ENCODE measurements around the gene SPG21. TPM values are rescaled to one million over a fixed set of nuclear protein-coding genes. Genes with fewer than 3 reads are reported as not detected.

Gene SPG21
- total and polyA plus RNA-seq, 2 of the 8 experiments (the other 6 are each of a cell fraction or from before 2014, with no cell fraction given), result 67.3 to 72.7 TPM

DNA sequence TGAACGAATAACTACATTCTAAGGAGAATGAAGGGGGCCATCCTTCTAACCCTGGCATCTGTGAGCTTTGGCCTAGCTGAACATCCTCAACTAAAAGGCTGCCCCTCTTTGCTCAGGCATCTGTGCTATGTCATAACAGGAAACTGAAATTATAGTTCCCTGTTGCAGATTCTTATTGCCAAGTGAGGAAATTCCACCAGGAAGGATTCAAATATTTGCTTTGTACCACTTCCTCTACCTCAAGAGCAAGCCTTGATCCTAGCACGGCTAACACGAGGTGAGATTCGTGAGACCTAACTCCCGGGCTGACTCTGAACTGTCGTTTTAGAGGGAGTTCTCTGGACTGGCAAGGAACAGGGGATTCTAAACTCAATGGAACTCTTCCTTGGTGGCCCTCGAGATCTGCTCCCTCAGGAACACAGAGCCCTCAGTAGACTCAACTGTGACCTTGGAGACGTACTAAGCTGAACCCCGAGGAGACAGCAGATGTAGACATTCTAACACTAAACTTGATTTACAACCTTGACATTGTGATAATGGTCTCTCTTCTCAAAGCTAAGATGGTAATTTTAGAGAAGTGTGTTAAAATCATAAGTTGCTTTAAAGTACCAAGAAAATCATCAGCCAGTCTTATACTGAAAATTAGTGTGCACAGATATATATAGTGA lies 4.2 kb downstream of the SPG21 start:
- H3K4ac ChIP-seq (replicated peaks; ENCODE audit: insufficient read length, low read depth, low read length), result no peak overlapping the region
- H4K91ac ChIP-seq (replicated peaks; ENCODE audit: insufficient read length, low read length), result no peak overlapping the region
- H2AFZ ChIP-seq (ENCODE audit: low read length), result no peak overlapping the region
- peaks cover 0 to 2% of the 10 kb centered on the region in 2 experiments for H4K20me1 ChIP-seq (replicated peaks in 1 of 2; ENCODE audit: control insufficient read depth in 1 of 2, insufficient read depth in 2 of 2, low read length in 2 of 2)
- H3K79me2 ChIP-seq (ENCODE audit: control insufficient read depth in 1 of 2, insufficient read depth in 2 of 2, low read length in 2 of 2), result peaks cover 0 to 13% of the 10 kb centered on the region in 2 experiments; a peak in 1 of 4 replicates
- POLR2A ChIA-PET (ENCODE audit: partially characterized antibody), result interaction anchor here (2.0 kb wide), 1 partner anchor 11 kb away, joined by 5 read pairs; no protein-coding TSS in a partner anchor
- no peak overlapping the region for H4K8ac ChIP-seq (ENCODE audit: extremely low read depth, insufficient read depth, low read length)
- no peaks in the 10 kb centered on the region; a peak in 1 of 8 replicates for H3K36me3 ChIP-seq (ENCODE audit: control insufficient read depth in 2 of 4, insufficient read depth in 4 of 4, low read length in 3 of 4)
- no peak overlapping the region for H3K27ac ChIP-seq (ENCODE audit: low read depth, low read length)
- H4K5ac ChIP-seq (ENCODE audit: insufficient read length, low read depth, low read length), result no peak overlapping the region
- H3K27me3 ChIP-seq (replicated peaks in 1 of 4; ENCODE audit: control insufficient read depth in 3 of 4, extremely low read depth in 1 of 4, insufficient read depth in 3 of 4, low read length in 3 of 4), result no peaks in the 10 kb centered on the region; a peak in 1 of 7 replicates
- H3K23me2 ChIP-seq (ENCODE audit: low read depth, low read length), result peaks cover 8% of the 10 kb centered on the region
- peak in 1 of 2 experiments; percentile 26 for DNase-seq (ENCODE audit: low read depth in 1 of 2, low spot score in 2 of 2)
- no peak overlapping the region for H2BK12ac ChIP-seq (ENCODE audit: low read depth, low read length)
- no peak overlapping the region for H3K56ac ChIP-seq (replicated peaks; ENCODE audit: insufficient read length, low read depth, low read length)
- no peak overlapping the region for H3K14ac ChIP-seq (ENCODE audit: insufficient read length)
- no peak overlapping the region for H2AK5ac ChIP-seq (ENCODE audit: low read depth, low read length)
- H3K23ac ChIP-seq (ENCODE audit: insufficient read length), result no peak overlapping the region
- CTCF ChIA-PET (ENCODE audit: partially characterized antibody), result interaction anchor here (0.7 to 1.5 kb wide), 4 partner anchors 14 to 258 kb away, joined by 3 to 4 read pairs (median 3); no protein-coding TSS in a partner anchor
- no peak overlapping the region for H3K4me2 ChIP-seq (ENCODE audit: insufficient read depth in 1 of 2, low read depth in 2 of 2, low read length in 2 of 2)
- H2BK120ac ChIP-seq (replicated peaks; ENCODE audit: low read depth, low read length), result no peak overlapping the region
- H2BK5ac ChIP-seq (ENCODE audit: low read depth, low read length), result no peak overlapping the region
- no peak overlapping the region for H2BK15ac ChIP-seq (ENCODE audit: low read length)
- H3K9ac ChIP-seq (replicated peaks in 1 of 4; ENCODE audit: extremely low read depth in 1 of 4, low read depth in 3 of 4, low read length in 3 of 4), result no peak overlapping the region
- peaks cover 0 to 5% (median under 1%) of the 10 kb centered on the region in 4 experiments; a peak in 4 of 7 replicates for H3K4me1 ChIP-seq (replicated peaks in 1 of 4; ENCODE audit: control insufficient read depth in 3 of 4, insufficient read depth in 4 of 4, low read length in 3 of 4)
- TF ChIP-seq CHD2 (IDR thresholded peaks at IDR 0.05; ENCODE audit: low read length), result no peak
- no peak overlapping the region for H3K18ac ChIP-seq (ENCODE audit: extremely low read depth, low read length)
- H2BK20ac ChIP-seq (ENCODE audit: low read length), result no peak overlapping the region
- H3K4me3 ChIP-seq (ENCODE audit: extremely low read depth in 1 of 4, insufficient read depth in 2 of 4, low read depth in 3 of 4, low read length in 4 of 4), result no peak overlapping the region
- 0 out of 2 replicates have a peak, but pooled peaks cover 3% of the 10 kb centered on the region for H3K79me1 ChIP-seq (ENCODE audit: low read depth, low read length)
- no peaks in the 10 kb centered on the region for H3K9me3 ChIP-seq (ENCODE audit: insufficient read depth in 2 of 2, low read depth in 1 of 2, low read length in 1 of 2)
- no peak for FAIRE-seq
- WGBS, 2 experiments (ENCODE audit: extremely low coverage in 1 of 2, insufficient coverage in 1 of 2, insufficient read length in 1 of 2, insufficient replicate concordance in 2 of 2, low coverage in 1 of 2, low lambda C conversion rate in 2 of 2, missing lambda C conversion rate in 1 of 2), result 95% methylated on average over 9 of the region's 9 CpGs; no CpG with 5 or more reads in 1 of the 2 experiments

Measured in H1 (cell line).